SK-N-SH treated with all-trans-retinoic acid at 6 μM for 48 hours (cell line): ENCODE measurements around the gene RBMS1.

Experiments used
- ARNTL ChIP-seq: fragments of 450-650 bp; formaldehyde crosslinking; IDR thresholded peaks from 2 replicates; pipeline ENCODE4 v1.5.0; 2020; ENCODE audit warnings: low read depth, mild to moderate bottlenecking, moderate library complexity, borderline replicate concordance
- CSDC2 ChIP-seq: fragments of 250-450 bp; sonication (Bioruptor Pico); IDR thresholded peaks from 2 replicates; pipeline ENCODE4 v1.5.0; 2020; ENCODE audit warnings: mild to moderate bottlenecking, moderate library complexity
- ISL1 ChIP-seq: fragments of 250-450 bp; sonication (Bioruptor Pico); IDR thresholded peaks from 2 replicates; pipeline ENCODE4 v2.1.2; 2022; ENCODE audit warnings: mild to moderate bottlenecking, moderate library complexity
- OSR1 ChIP-seq: fragments of 250-450 bp; sonication (Bioruptor Pico); IDR thresholded peaks from 2 replicates; pipeline ENCODE4 v1.8.0; 2022; ENCODE audit warnings: moderate library complexity, mild to moderate bottlenecking, inconsistent platforms
- RARB ChIP-seq: fragments of 250-450 bp; sonication (Bioruptor Pico); IDR thresholded peaks from 2 replicates; pipeline ENCODE4 v1.8.0; 2021; ENCODE audit warnings: mild to moderate bottlenecking, moderate library complexity
- SNAI2 ChIP-seq: fragments of 250-450 bp; sonication (Bioruptor Pico); IDR thresholded peaks from 2 replicates; pipeline ENCODE4 v1.5.0; 2020; ENCODE audit warnings: mild to moderate bottlenecking, moderate library complexity
- TCF4 ChIP-seq: fragments of 250-450 bp; sonication (Bioruptor Pico); IDR thresholded peaks from 2 replicates; pipeline ENCODE4 v1.8.0; 2021; ENCODE audit warnings: mild to moderate bottlenecking, moderate library complexity, borderline replicate concordance
- TSHZ2 ChIP-seq: fragments of 250-450 bp; sonication (Bioruptor Pico); IDR thresholded peaks from 2 replicates; pipeline ENCODE4 v1.5.0; 2020; ENCODE audit warnings: mild to moderate bottlenecking, moderate library complexity
- ZFP3 ChIP-seq: fragments of 250-450 bp; sonication (Bioruptor Pico); IDR thresholded peaks from 2 replicates; pipeline ENCODE4 v1.5.0; 2020; ENCODE audit warnings: mild to moderate bottlenecking, moderate library complexity
- ZFP30 ChIP-seq: fragments of 450-650 bp; formaldehyde crosslinking; IDR thresholded peaks from 2 replicates; pipeline ENCODE4 v1.5.0; 2022; ENCODE audit warnings: mild to moderate bottlenecking, moderate library complexity
- ZNF8 ChIP-seq: fragments of 450-650 bp; formaldehyde crosslinking; IDR thresholded peaks from 2 replicates; pipeline ENCODE4 v1.5.0; 2020; ENCODE audit warnings: mild to moderate bottlenecking, moderate library complexity
- TF ChIP-seq, protein P1 (sequence below): fragments of 250-450 bp; sonication (Bioruptor Pico); IDR thresholded peaks from 2 replicates; pipeline ENCODE4 v1.5.1; 2021; ENCODE audit warnings: mild to moderate bottlenecking, moderate library complexity
- TF ChIP-seq, protein P2 (sequence below): fragments of 250-450 bp; sonication (Bioruptor Pico); IDR thresholded peaks from 2 replicates; pipeline ENCODE4 v1.8.0; 2020; ENCODE audit warnings: mild to moderate bottlenecking, moderate library complexity, borderline replicate concordance

DNA sequence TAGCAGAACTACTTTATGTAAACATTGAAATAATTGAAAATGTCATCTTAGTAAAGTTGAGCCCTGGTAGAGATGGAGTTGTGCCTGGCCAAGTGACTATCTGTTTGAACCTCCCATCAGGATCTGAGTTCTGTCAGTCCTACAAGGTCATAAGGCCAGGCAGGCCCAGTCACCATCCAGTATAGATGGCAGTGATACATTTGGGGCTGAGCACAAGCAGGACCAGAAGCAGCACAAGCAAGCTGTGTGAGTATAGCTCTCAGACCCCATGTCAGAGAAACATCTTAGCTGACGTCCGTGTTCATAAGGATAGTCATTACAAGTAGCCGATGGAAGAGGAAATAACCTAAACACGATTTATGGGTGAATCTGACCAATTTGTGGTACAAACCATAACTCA lies 44.5 kb upstream of the RBMS1 start:
- TF ChIP-seq ZNF8 (CRISPR knock-in tag), result no peak
- TF ChIP-seq TSHZ2, result no peak
- TF ChIP-seq TCF4 (CRISPR knock-in tag), result no peak
- TF ChIP-seq ZFP30, result no peak
- TF ChIP-seq, protein P1, sequence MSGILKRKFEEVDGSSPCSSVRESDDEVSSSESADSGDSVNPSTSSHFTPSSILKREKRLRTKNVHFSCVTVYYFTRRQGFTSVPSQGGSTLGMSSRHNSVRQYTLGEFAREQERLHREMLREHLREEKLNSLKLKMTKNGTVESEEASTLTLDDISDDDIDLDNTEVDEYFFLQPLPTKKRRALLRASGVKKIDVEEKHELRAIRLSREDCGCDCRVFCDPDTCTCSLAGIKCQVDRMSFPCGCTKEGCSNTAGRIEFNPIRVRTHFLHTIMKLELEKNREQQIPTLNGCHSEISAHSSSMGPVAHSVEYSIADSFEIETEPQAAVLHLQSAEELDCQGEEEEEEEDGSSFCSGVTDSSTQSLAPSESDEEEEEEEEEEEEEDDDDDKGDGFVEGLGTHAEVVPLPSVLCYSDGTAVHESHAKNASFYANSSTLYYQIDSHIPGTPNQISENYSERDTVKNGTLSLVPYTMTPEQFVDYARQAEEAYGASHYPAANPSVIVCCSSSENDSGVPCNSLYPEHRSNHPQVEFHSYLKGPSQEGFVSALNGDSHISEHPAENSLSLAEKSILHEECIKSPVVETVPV (CRISPR knock-in tag), result no peak
- TF ChIP-seq, protein P2, sequence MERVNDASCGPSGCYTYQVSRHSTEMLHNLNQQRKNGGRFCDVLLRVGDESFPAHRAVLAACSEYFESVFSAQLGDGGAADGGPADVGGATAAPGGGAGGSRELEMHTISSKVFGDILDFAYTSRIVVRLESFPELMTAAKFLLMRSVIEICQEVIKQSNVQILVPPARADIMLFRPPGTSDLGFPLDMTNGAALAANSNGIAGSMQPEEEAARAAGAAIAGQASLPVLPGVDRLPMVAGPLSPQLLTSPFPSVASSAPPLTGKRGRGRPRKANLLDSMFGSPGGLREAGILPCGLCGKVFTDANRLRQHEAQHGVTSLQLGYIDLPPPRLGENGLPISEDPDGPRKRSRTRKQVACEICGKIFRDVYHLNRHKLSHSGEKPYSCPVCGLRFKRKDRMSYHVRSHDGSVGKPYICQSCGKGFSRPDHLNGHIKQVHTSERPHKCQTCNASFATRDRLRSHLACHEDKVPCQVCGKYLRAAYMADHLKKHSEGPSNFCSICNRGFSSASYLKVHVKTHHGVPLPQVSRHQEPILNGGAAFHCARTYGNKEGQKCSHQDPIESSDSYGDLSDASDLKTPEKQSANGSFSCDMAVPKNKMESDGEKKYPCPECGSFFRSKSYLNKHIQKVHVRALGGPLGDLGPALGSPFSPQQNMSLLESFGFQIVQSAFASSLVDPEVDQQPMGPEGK (CRISPR knock-in tag), result no peak
- no peak for TF ChIP-seq ZFP3 (CRISPR knock-in tag)
- no peak for TF ChIP-seq SNAI2
- no peak for TF ChIP-seq OSR1 (CRISPR knock-in tag)
- no peak for TF ChIP-seq CSDC2
- TF ChIP-seq ARNTL, result no peak
- no peak for TF ChIP-seq RARB (CRISPR knock-in tag)
- TF ChIP-seq ISL1, result no peak
